ENCODE data around the gene DNMT3B.

DNMT3B gene

GRCh38 chr20:32779500-32780211 lies 17.5 kb downstream of the DNMT3B start:
- H3K4me1 ChIP-seq (ENCODE audit: control insufficient read depth in 2 of 2, insufficient read depth in 2 of 2, low read length in 2 of 2): no peaks in the 10 kb centered on the region
- no peaks in the 10 kb centered on the region for H3K27me3 ChIP-seq (ENCODE audit: control insufficient read depth in 2 of 2, insufficient read depth in 2 of 2, low read length in 2 of 2)
- H3K36me3 ChIP-seq (ENCODE audit: control insufficient read depth in 2 of 2, insufficient read depth in 2 of 2, low read length in 2 of 2): no peaks in the 10 kb centered on the region
- H3K4me3 ChIP-seq (ENCODE audit: low read length in 2 of 2): no peak overlapping the region
- no peaks in the 10 kb centered on the region for H3K9me3 ChIP-seq (ENCODE audit: control insufficient read depth in 2 of 2, low read length in 2 of 2)
- H3K27ac ChIP-seq (ENCODE audit: low read depth in 2 of 2, low read length in 2 of 2): no peak overlapping the region
- no peak overlapping the region for H3K9ac ChIP-seq (ENCODE audit: low read depth in 1 of 2, low read length in 2 of 2)

- Histone ChIP-seq H3K36me3 (ENCODE audit: control insufficient read depth in 2 of 2, insufficient read depth in 2 of 2, low read length in 2 of 2) (no peaks in the 10 kb centered on the region), H3K4me3 (ENCODE audit: low read length in 2 of 2) (no peak overlapping the region), H3K27ac (ENCODE audit: low read depth in 2 of 2, low read length in 2 of 2) (no peak overlapping the region), H3K9ac (ENCODE audit: low read depth in 1 of 2, low read length in 2 of 2) (no peak overlapping the region), H3K4me1 (ENCODE audit: control insufficient read depth in 2 of 2, insufficient read depth in 2 of 2, low read length in 2 of 2) (no peaks in the 10 kb centered on the region), H3K27me3 (ENCODE audit: control insufficient read depth in 2 of 2, insufficient read depth in 2 of 2, low read length in 2 of 2) (no peaks in the 10 kb centered on the region), H3K9me3 (ENCODE audit: control insufficient read depth in 2 of 2, low read length in 2 of 2) (no peaks in the 10 kb centered on the region)
Observed at GRCh38 chr20:32780278-32780677, 18.1 kb downstream of the DNMT3B start.

GRCh38 chr20:32780749-32781655 lies 18.8 kb downstream of the DNMT3B start:
- H3K4me3 ChIP-seq (ENCODE audit: low read length in 2 of 2): no peak overlapping the region
- no peak overlapping the region for H3K27ac ChIP-seq (ENCODE audit: low read depth in 2 of 2, low read length in 2 of 2)
- no peaks in the 10 kb centered on the region for H3K9me3 ChIP-seq (ENCODE audit: control insufficient read depth in 2 of 2, low read length in 2 of 2)
- H3K36me3 ChIP-seq (ENCODE audit: control insufficient read depth in 2 of 2, insufficient read depth in 2 of 2, low read length in 2 of 2): no peaks in the 10 kb centered on the region
- H3K4me1 ChIP-seq (ENCODE audit: control insufficient read depth in 2 of 2, insufficient read depth in 2 of 2, low read length in 2 of 2): no peaks in the 10 kb centered on the region
- H3K27me3 ChIP-seq (ENCODE audit: control insufficient read depth in 2 of 2, insufficient read depth in 2 of 2, low read length in 2 of 2): no peaks in the 10 kb centered on the region
- no peak overlapping the region for H3K9ac ChIP-seq (ENCODE audit: low read depth in 1 of 2, low read length in 2 of 2)

- Histone ChIP-seq H3K4me1 (ENCODE audit: control insufficient read depth in 2 of 2, insufficient read depth in 2 of 2, low read length in 2 of 2) (no peaks in the 10 kb centered on the region), H3K9ac (ENCODE audit: low read depth in 1 of 2, low read length in 2 of 2) (no peak overlapping the region), H3K9me3 (ENCODE audit: control insufficient read depth in 2 of 2, low read length in 2 of 2) (no peaks in the 10 kb centered on the region), H3K27me3 (ENCODE audit: control insufficient read depth in 2 of 2, insufficient read depth in 2 of 2, low read length in 2 of 2) (no peaks in the 10 kb centered on the region), H3K4me3 (ENCODE audit: low read length in 2 of 2) (no peak overlapping the region), H3K27ac (ENCODE audit: low read depth in 2 of 2, low read length in 2 of 2) (no peak overlapping the region), H3K36me3 (ENCODE audit: control insufficient read depth in 2 of 2, insufficient read depth in 2 of 2, low read length in 2 of 2) (no peaks in the 10 kb centered on the region)
Observed at GRCh38 chr20:32784369-32785080, 22.3 kb downstream of the DNMT3B start.

GRCh38 chr20:32786059-32786760 lies 24.0 kb downstream of the DNMT3B start:
- Histone ChIP-seq H3K27ac (ENCODE audit: low read depth in 2 of 2, low read length in 2 of 2) (no peak overlapping the region), H3K36me3 (ENCODE audit: control insufficient read depth in 2 of 2, insufficient read depth in 2 of 2, low read length in 2 of 2) (no peaks in the 10 kb centered on the region), H3K4me1 (ENCODE audit: control insufficient read depth in 2 of 2, insufficient read depth in 2 of 2, low read length in 2 of 2) (no peaks in the 10 kb centered on the region), H3K9ac (ENCODE audit: low read depth in 1 of 2, low read length in 2 of 2) (no peak overlapping the region), H3K27me3 (ENCODE audit: control insufficient read depth in 2 of 2, insufficient read depth in 2 of 2, low read length in 2 of 2) (no peaks in the 10 kb centered on the region), H3K9me3 (ENCODE audit: control insufficient read depth in 2 of 2, low read length in 2 of 2) (no peaks in the 10 kb centered on the region), H3K4me3 (ENCODE audit: low read length in 2 of 2) (no peak overlapping the region)

GRCh38 chr20:32787168-32787567 lies 25.0 kb downstream of the DNMT3B start:
- no peaks in the 10 kb centered on the region for H3K36me3 ChIP-seq (ENCODE audit: control insufficient read depth in 2 of 2, insufficient read depth in 2 of 2, low read length in 2 of 2)
- no peaks in the 10 kb centered on the region for H3K27me3 ChIP-seq (ENCODE audit: control insufficient read depth in 2 of 2, insufficient read depth in 2 of 2, low read length in 2 of 2)
- no peak overlapping the region for H3K4me3 ChIP-seq (ENCODE audit: low read length in 2 of 2)
- no peak overlapping the region for H3K27ac ChIP-seq (ENCODE audit: low read depth in 2 of 2, low read length in 2 of 2)
- H3K4me1 ChIP-seq (ENCODE audit: control insufficient read depth in 2 of 2, insufficient read depth in 2 of 2, low read length in 2 of 2): no peaks in the 10 kb centered on the region
- H3K9ac ChIP-seq (ENCODE audit: low read depth in 1 of 2, low read length in 2 of 2): no peak overlapping the region
- H3K9me3 ChIP-seq (ENCODE audit: control insufficient read depth in 2 of 2, low read length in 2 of 2): no peaks in the 10 kb centered on the region

- H3K36me3 ChIP-seq (ENCODE audit: control insufficient read depth in 2 of 2, insufficient read depth in 2 of 2, low read length in 2 of 2): no peaks in the 10 kb centered on the region
- H3K27me3 ChIP-seq (ENCODE audit: control insufficient read depth in 2 of 2, insufficient read depth in 2 of 2, low read length in 2 of 2): no peaks in the 10 kb centered on the region
- no peak overlapping the region for H3K9ac ChIP-seq (ENCODE audit: low read depth in 1 of 2, low read length in 2 of 2)
- H3K4me3 ChIP-seq (ENCODE audit: low read length in 2 of 2): no peak overlapping the region
- no peaks in the 10 kb centered on the region for H3K9me3 ChIP-seq (ENCODE audit: control insufficient read depth in 2 of 2, low read length in 2 of 2)
- H3K4me1 ChIP-seq (ENCODE audit: control insufficient read depth in 2 of 2, insufficient read depth in 2 of 2, low read length in 2 of 2): no peaks in the 10 kb centered on the region
- H3K27ac ChIP-seq (ENCODE audit: low read depth in 2 of 2, low read length in 2 of 2): no peak overlapping the region
Observed at GRCh38 chr20:32789896-32790750, 27.9 kb downstream of the DNMT3B start.

GRCh38 chr20:32790751-32791057 lies 28.5 kb downstream of the DNMT3B start:
- no peaks in the 10 kb centered on the region for H3K36me3 ChIP-seq (ENCODE audit: control insufficient read depth in 2 of 2, insufficient read depth in 2 of 2, low read length in 2 of 2)
- H3K4me3 ChIP-seq (ENCODE audit: low read length in 2 of 2): no peak overlapping the region
- no peaks in the 10 kb centered on the region for H3K9me3 ChIP-seq (ENCODE audit: control insufficient read depth in 2 of 2, low read length in 2 of 2)
- H3K4me1 ChIP-seq (ENCODE audit: control insufficient read depth in 2 of 2, insufficient read depth in 2 of 2, low read length in 2 of 2): no peaks in the 10 kb centered on the region
- no peak overlapping the region for H3K9ac ChIP-seq (ENCODE audit: low read depth in 1 of 2, low read length in 2 of 2)
- H3K27ac ChIP-seq (ENCODE audit: low read depth in 2 of 2, low read length in 2 of 2): no peak overlapping the region
- H3K27me3 ChIP-seq (ENCODE audit: control insufficient read depth in 2 of 2, insufficient read depth in 2 of 2, low read length in 2 of 2): no peaks in the 10 kb centered on the region

GRCh38 chr20:32792316-32792715 lies 30.1 kb downstream of the DNMT3B start:
- H3K9me3 ChIP-seq (ENCODE audit: control insufficient read depth in 2 of 2, low read length in 2 of 2): no peaks in the 10 kb centered on the region
- H3K36me3 ChIP-seq (ENCODE audit: control insufficient read depth in 2 of 2, insufficient read depth in 2 of 2, low read length in 2 of 2): no peaks in the 10 kb centered on the region
- H3K4me1 ChIP-seq (ENCODE audit: control insufficient read depth in 2 of 2, insufficient read depth in 2 of 2, low read length in 2 of 2): no peaks in the 10 kb centered on the region

More at GRCh38 chr20:32792316-32792715, 30.1 kb downstream of the DNMT3B start:
- no peaks in the 10 kb centered on the region for H3K27me3 ChIP-seq (ENCODE audit: control insufficient read depth in 2 of 2, insufficient read depth in 2 of 2, low read length in 2 of 2)
- no peak overlapping the region for H3K9ac ChIP-seq (ENCODE audit: low read depth in 1 of 2, low read length in 2 of 2)
- H3K27ac ChIP-seq (ENCODE audit: low read depth in 2 of 2, low read length in 2 of 2): no peak overlapping the region
- no peak overlapping the region for H3K4me3 ChIP-seq (ENCODE audit: low read length in 2 of 2)
